HepG2 (cell line): ENCODE measurements around the gene PLEKHH1. TPM values are rescaled to one million over a fixed set of nuclear protein-coding genes. Genes with fewer than 3 reads are reported as not detected.
A peak's percentile ranks its signal among the peaks of the same experiment; 100 is the strongest.

Experiments used
- CTCF ChIP-seq: sonication (generic); formaldehyde crosslinking; IDR thresholded peaks from 2 replicates; pipeline ENCODE4 v1.5.0; 2020; ENCODE audit warnings: mild to moderate bottlenecking, missing genetic modification reagents, moderate library complexity
- MYC ChIP-seq: sonication (generic); formaldehyde crosslinking; IDR thresholded peaks from 2 replicates; pipeline ENCODE4 v1.9.0; 2021; ENCODE audit warnings: missing genetic modification reagents, borderline replicate concordance
- PRDM10 ChIP-seq: sonication (generic); formaldehyde crosslinking; IDR thresholded peaks from 2 replicates; pipeline ENCODE4 v1.4.0; 2020; ENCODE audit warnings: low read depth, missing genetic modification reagents
- RAD21 ChIP-seq: fragments of 450-650 bp; formaldehyde crosslinking; IDR thresholded peaks from 2 replicates; pipeline ENCODE4 v1.5.0; 2020; ENCODE audit warnings: mild to moderate bottlenecking
- RNF219 ChIP-seq: sonication (generic); formaldehyde crosslinking; IDR thresholded peaks from 2 replicates; pipeline ENCODE4 v1.5.0; 2020; ENCODE audit warnings: mild to moderate bottlenecking, missing genetic modification reagents
- SAP130 ChIP-seq: IDR thresholded peaks from 2 replicates; pipeline ENCODE4 v1.6.1; 2016; ENCODE audit warnings: low read depth
- STAG1 ChIP-seq: sonication (generic); formaldehyde crosslinking; IDR thresholded peaks from 2 replicates; pipeline ENCODE4 v1.4.0; 2020; ENCODE audit warnings: missing genetic modification reagents
- TBL1XR1 ChIP-seq: fragments of 150-350 bp; IDR thresholded peaks from 2 replicates; pipeline ENCODE4 v1.6.1; 2014; ENCODE audit warnings: borderline replicate concordance, low read length; ENCODE audit not compliant: partially characterized antibody
- TEAD3 ChIP-seq: optimal IDR thresholded peaks from 2 replicates; pipeline ENCODE3; 2016; ENCODE audit warnings: borderline replicate concordance
- ZBTB14 ChIP-seq: sonication (generic); formaldehyde crosslinking; IDR thresholded peaks from 2 replicates; pipeline ENCODE4 v1.4.0; 2020; ENCODE audit warnings: missing genetic modification reagents
- ZBTB4 ChIP-seq: sonication (generic); formaldehyde crosslinking; IDR thresholded peaks from 2 replicates; pipeline ENCODE4 v1.4.0; 2020; ENCODE audit warnings: missing genetic modification reagents, mild to moderate bottlenecking, borderline replicate concordance
- ZBTB43 ChIP-seq: sonication (generic); formaldehyde crosslinking; conservative IDR thresholded peaks from 2 replicates; pipeline ENCODE4 v1.4.0; 2020; ENCODE audit warnings: missing genetic modification reagents
- ZMYM4 ChIP-seq: sonication (generic); formaldehyde crosslinking; IDR thresholded peaks from 2 replicates; pipeline ENCODE4 v1.8.1; 2023; ENCODE audit warnings: mild to moderate bottlenecking, missing genetic modification reagents
- ZNF136 ChIP-seq: sonication (generic); formaldehyde crosslinking; IDR thresholded peaks from 2 replicates; pipeline ENCODE4 v1.8.1; 2022; ENCODE audit warnings: low read depth, mild to moderate bottlenecking, moderate library complexity, missing genetic modification reagents
- ZNF598 ChIP-seq: sonication (generic); formaldehyde crosslinking; IDR thresholded peaks from 2 replicates; pipeline ENCODE4 v1.5.1; 2020; ENCODE audit warnings: mild to moderate bottlenecking, missing genetic modification reagents, borderline replicate concordance
- ZZZ3 ChIP-seq: sonication (generic); formaldehyde crosslinking; IDR thresholded peaks from 2 replicates; pipeline ENCODE4 v1.4.0; 2020; ENCODE audit warnings: missing genetic modification reagents, mild to moderate bottlenecking, borderline replicate concordance
- polyA plus RNA-seq, 8 experiments: library from polyadenylated mRNA; depleted of rRNA in 3 of 8; stranded (reverse) in 7 of 8; unstranded in 1 of 8; fragments of >200 nt; fragmentation: Illumina TruSeq in 4 of 8; extraction: Trizol in 4 of 8; gene quantifications; 2 replicates each; pipeline versions ENCODE4 v1.2.1 to v1.2.3, GENCODE V29; 2011 to 2016; ENCODE audit warnings: low read depth in 4 of 8, missing spikeins in 1 of 8, mixed read lengths in 1 of 8; ENCODE audit not compliant: insufficient read depth in 1 of 8
- total RNA-seq, 5 experiments: library from RNA; depleted of rRNA; stranded (reverse); fragments of >200 nt; fragmentation: Illumina TruSeq; extraction: Trizol; gene quantifications; 2 replicates each; pipeline ENCODE4 v1.2.3, GENCODE V29; 2016; ENCODE audit warnings: low read depth in 1 of 5

Gene PLEKHH1
- total and polyA plus RNA-seq, 2 of the 13 experiments (the other 11 are each of a cell fraction or from before 2014, with no cell fraction given) = 8.6 to 15.8 TPM

GRCh38 chr14:67517083-67517482 is 16.0 kb upstream of the PLEKHH1 start (continued):
- TF ChIP-seq CTCF (CRISPR knock-in tag) (peak; percentile 60), ZNF136 (CRISPR knock-in tag) (no peak), STAG1 (CRISPR knock-in tag) (peak; percentile 54), ZBTB4 (CRISPR knock-in tag) (no peak), TBL1XR1 (no peak), TEAD3 (CRISPR knock-in tag) (peak; percentile 8), ZZZ3 (CRISPR knock-in tag) (no peak), SAP130 (CRISPR knock-in tag) (peak; percentile 11; the same call in 1 of the 2 replicates), RAD21 (CRISPR knock-in tag) (0 out of 2 replicates have a peak, but pooled peaks have one; percentile 13), ZMYM4 (CRISPR knock-in tag) (no peak), ZNF598 (CRISPR knock-in tag) (no peak), ZBTB14 (CRISPR knock-in tag) (no peak), ZBTB43 (CRISPR knock-in tag) (no peak), PRDM10 (no peak), MYC (peak; percentile 32; the same call in 1 of the 2 replicates), RNF219 (CRISPR knock-in tag) (no peak)
